ENCODE data around the gene TPPP2.
A peak's percentile ranks its signal among the peaks of the same experiment; 100 is the strongest.

The TPPP2 gene

GRCh38 chr14:21023817-21024584 lies 6.0 kb upstream of the TPPP2 start:
- peaks cover 17% of the 10 kb centered on the region for H3K4me1 Mint-ChIP-seq (ENCODE audit: low read depth)
- peaks cover 5% of the 10 kb centered on the region for H3K27me3 Mint-ChIP-seq
- H3K27ac Mint-ChIP-seq = peak overlapping the region; percentile 31
- H3K9me3 Mint-ChIP-seq = no peaks in the 10 kb centered on the region
- peak; percentile 48 for DNase-seq
- peaks cover 3% of the 10 kb centered on the region for H3K36me3 Mint-ChIP-seq (ENCODE audit: low read depth)
- H3K4me3 Mint-ChIP-seq = peak overlapping the region; percentile 75

GRCh38 chr14:21024585-21025370 lies 5.2 kb upstream of the TPPP2 start, which contains the start of gene NDRG2:
Gene NDRG2, minus strand, starts transcription at chr14:21025061. Its CDS starts 1,746 bp downstream, at chr14:21023315.
- H3K27me3 Mint-ChIP-seq = peaks cover 5% of the 10 kb centered on the region
- peaks cover 17% of the 10 kb centered on the region for H3K4me1 Mint-ChIP-seq (ENCODE audit: low read depth)
- no peaks in the 10 kb centered on the region for H3K36me3 Mint-ChIP-seq (ENCODE audit: low read depth)
- no peaks in the 10 kb centered on the region for H3K9me3 Mint-ChIP-seq
- peak within 1 kb of the TSS; percentile 31 for H3K27ac Mint-ChIP-seq
- peak within 1 kb of the TSS; percentile 75 for H3K4me3 Mint-ChIP-seq
- DNase-seq = peak; percentile 75

GRCh38 chr14:21025371-21026273 lies 4.4 kb upstream of the TPPP2 start:
- Mint-ChIP-seq H3K27ac (no peak overlapping the region), H3K27me3 (peaks cover 5% of the 10 kb centered on the region)
- DNase-seq = no peak

GRCh38 chr14:21026274-21026987 lies 3.6 kb upstream of the TPPP2 start:
- no peak for DNase-seq
- Mint-ChIP-seq H3K36me3 (ENCODE audit: low read depth) (no peaks in the 10 kb centered on the region), H3K27me3 (peaks cover 5% of the 10 kb centered on the region), H3K4me3 (no peak overlapping the region), H3K4me1 (ENCODE audit: low read depth) (peaks cover 17% of the 10 kb centered on the region), H3K9me3 (no peaks in the 10 kb centered on the region), H3K27ac (no peak overlapping the region)

More at GRCh38 chr14:21025371-21026273, 4.4 kb upstream of the TPPP2 start:
- H3K4me3 Mint-ChIP-seq = peak overlapping the region; percentile 72
- H3K4me1 Mint-ChIP-seq (ENCODE audit: low read depth) = peaks cover 17% of the 10 kb centered on the region
- no peaks in the 10 kb centered on the region for H3K36me3 Mint-ChIP-seq (ENCODE audit: low read depth)
- H3K9me3 Mint-ChIP-seq = no peaks in the 10 kb centered on the region

GRCh38 chr14:21026988-21027315 lies 3.1 kb upstream of the TPPP2 start:
- DNase-seq = no peak
- H3K27me3 Mint-ChIP-seq = peaks cover 5% of the 10 kb centered on the region
- H3K9me3 Mint-ChIP-seq = no peaks in the 10 kb centered on the region
- H3K27ac Mint-ChIP-seq = no peak overlapping the region
- H3K36me3 Mint-ChIP-seq (ENCODE audit: low read depth) = no peaks in the 10 kb centered on the region
- H3K4me3 Mint-ChIP-seq = no peak overlapping the region
- peaks cover 17% of the 10 kb centered on the region for H3K4me1 Mint-ChIP-seq (ENCODE audit: low read depth)

GRCh38 chr14:21030531-21030930 lies 514 bp downstream of the TPPP2 start:
- Mint-ChIP-seq H3K4me3 (no peak overlapping the region), H3K27ac (no peak overlapping the region), H3K27me3 (no peaks in the 10 kb centered on the region), H3K9me3 (no peaks in the 10 kb centered on the region), H3K36me3 (ENCODE audit: low read depth) (no peaks in the 10 kb centered on the region), H3K4me1 (ENCODE audit: low read depth) (no peaks in the 10 kb centered on the region)
- no peak for DNase-seq

GRCh38 chr14:21032326-21033132 lies 2.5 kb downstream of the TPPP2 start:
- Mint-ChIP-seq H3K4me1 (ENCODE audit: low read depth) (no peaks in the 10 kb centered on the region), H3K36me3 (ENCODE audit: low read depth) (no peaks in the 10 kb centered on the region), H3K27ac (no peak overlapping the region), H3K4me3 (no peak overlapping the region), H3K27me3 (no peaks in the 10 kb centered on the region), H3K9me3 (no peaks in the 10 kb centered on the region)
- DNase-seq = no peak

GRCh38 chr14:21033133-21033698 lies 3.2 kb downstream of the TPPP2 start:
- Mint-ChIP-seq H3K4me1 (ENCODE audit: low read depth) (no peaks in the 10 kb centered on the region), H3K4me3 (no peak overlapping the region), H3K27me3 (no peaks in the 10 kb centered on the region), H3K27ac (no peak overlapping the region), H3K9me3 (no peaks in the 10 kb centered on the region), H3K36me3 (ENCODE audit: low read depth) (no peaks in the 10 kb centered on the region)
- DNase-seq = no peak

- Mint-ChIP-seq H3K36me3 (ENCODE audit: low read depth) (no peaks in the 10 kb centered on the region), H3K27me3 (no peaks in the 10 kb centered on the region), H3K9me3 (no peaks in the 10 kb centered on the region), H3K27ac (no peak within 1 kb of the TSS), H3K4me3 (no peak within 1 kb of the TSS), H3K4me1 (ENCODE audit: low read depth) (no peaks in the 10 kb centered on the region)
- DNase-seq = no peak
These were observed 4.7 kb downstream of the TPPP2 start, which contains the start of gene RNASE13 for GRCh38 chr14:21034707-21035106. Gene RNASE13, minus strand, starts transcription at chr14:21034807. Its CDS starts 519 bp downstream, at chr14:21034288.

- Mint-ChIP-seq H3K9me3 (no peaks in the 10 kb centered on the region), H3K27me3 (no peaks in the 10 kb centered on the region), H3K27ac (no peak overlapping the region), H3K4me3 (no peak overlapping the region), H3K36me3 (ENCODE audit: low read depth) (no peaks in the 10 kb centered on the region), H3K4me1 (ENCODE audit: low read depth) (no peaks in the 10 kb centered on the region)
- no peak for DNase-seq
These were observed 6.7 kb downstream of the TPPP2 start for GRCh38 chr14:21036751-21037150.

- no peak overlapping the region for H3K27ac Mint-ChIP-seq
- no peak for DNase-seq
- no peaks in the 10 kb centered on the region for H3K4me1 Mint-ChIP-seq (ENCODE audit: low read depth)
- H3K36me3 Mint-ChIP-seq (ENCODE audit: low read depth) = no peaks in the 10 kb centered on the region
- H3K4me3 Mint-ChIP-seq = no peak overlapping the region
- no peaks in the 10 kb centered on the region for H3K27me3 Mint-ChIP-seq
- H3K9me3 Mint-ChIP-seq = no peaks in the 10 kb centered on the region
These were observed 7.1 kb downstream of the TPPP2 start for GRCh38 chr14:21037156-21037555.

GRCh38 chr14:21038441-21039422 lies 8.7 kb downstream of the TPPP2 start:
- no peaks in the 10 kb centered on the region for H3K9me3 Mint-ChIP-seq
- no peaks in the 10 kb centered on the region for H3K36me3 Mint-ChIP-seq (ENCODE audit: low read depth)
- H3K4me1 Mint-ChIP-seq (ENCODE audit: low read depth) = no peaks in the 10 kb centered on the region
- peaks cover 8% of the 10 kb centered on the region for H3K27me3 Mint-ChIP-seq
- no peak overlapping the region for H3K27ac Mint-ChIP-seq
- no peak for DNase-seq
- H3K4me3 Mint-ChIP-seq = no peak overlapping the region
